Measurements from ENCODE around the gene SLC6A2. TPM values are rescaled to one million over a fixed set of nuclear protein-coding genes. Genes with fewer than 3 reads are reported as not detected.

SLC6A2 gene
- total and polyA plus RNA-seq, 9 of the 15 experiments (the other 6 are each of a cell fraction or from before 2014, with no cell fraction given): not detected

DNA sequence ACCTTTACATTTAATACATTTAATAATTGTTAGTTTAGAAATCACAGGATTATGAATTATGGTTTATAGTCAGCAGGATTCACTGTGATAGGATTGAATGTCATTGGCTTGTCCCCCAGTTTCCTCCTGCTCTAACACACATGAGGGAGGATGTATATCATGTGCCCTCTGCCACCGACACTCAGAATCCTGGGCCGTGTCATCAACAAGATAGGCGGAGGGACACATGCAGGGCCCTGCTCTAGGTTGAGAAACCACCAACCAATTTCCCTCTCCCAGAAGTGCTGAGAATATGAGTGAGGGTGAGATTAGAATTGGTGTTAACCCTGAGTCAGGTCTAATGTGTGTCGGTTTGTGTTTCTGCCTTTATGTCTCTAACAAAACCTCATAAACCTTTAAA, 92.0 kb downstream of the SLC6A2 start:
- BruUV-seq (replicated peaks): no TSS peak
- WGBS (ENCODE audit: insufficient coverage, low coverage, missing lambda C conversion rate): 12% methylated on average over 4 of the region's 4 CpGs
- peaks cover 0 to 27% of the 10 kb centered on the region in 2 experiments; a peak in 3 of 5 replicates for H3K27me3 ChIP-seq (ENCODE audit: control insufficient read depth in 2 of 2, insufficient read depth in 2 of 2, low read length in 2 of 2)
- peaks cover 8% of the 10 kb centered on the region for H3K9me3 ChIP-seq (replicated peaks; ENCODE audit: control insufficient read depth, insufficient read depth, low read depth, low read length)
- H2AFZ ChIP-seq (ENCODE audit: low read depth, low read length): no peak overlapping the region
- no peaks in the 10 kb centered on the region for H3K36me3 ChIP-seq (ENCODE audit: control insufficient read depth, insufficient read depth, low read length)
- no peaks in the 10 kb centered on the region for H4K20me1 ChIP-seq (replicated peaks; ENCODE audit: control insufficient read depth, insufficient read depth, low read length)
- no peaks in the 10 kb centered on the region for H3K9me1 ChIP-seq (ENCODE audit: control insufficient read depth, insufficient read depth, low read length)
- H3K27ac ChIP-seq (ENCODE audit: extremely low read depth, low read depth, low read length): no peak overlapping the region
- ATAC-seq: no peak
- in situ Hi-C loops (cut with MboI): no loop called here
- H3K9ac ChIP-seq (ENCODE audit: insufficient read depth in 1 of 2, low read depth in 2 of 2, low read length in 2 of 2): no peak overlapping the region
- H3K4me2 ChIP-seq (ENCODE audit: insufficient read depth, low read length): no peak overlapping the region
- POLR2A ChIA-PET: no interaction called here
- no peaks in the 10 kb centered on the region for H3K79me2 ChIP-seq (ENCODE audit: control insufficient read depth, insufficient read depth, low read length)
- H3K4me1 ChIP-seq (replicated peaks in 1 of 2; ENCODE audit: control insufficient read depth in 2 of 2, insufficient read depth in 2 of 2, low read length in 2 of 2): peaks cover 0 to 7% of the 10 kb centered on the region in 2 experiments; a peak in 2 of 5 replicates
- intact Hi-C loops (cut with micrococcal nuclease): no loop called here
- CTCF ChIA-PET (ENCODE audit: low intra/inter-chr PET ratio): no interaction called here
- FAIRE-seq: no peak
- no peak overlapping the region for H3K4me3 ChIP-seq
- DNase-seq (ENCODE audit: extremely low read depth in 1 of 4, low spot score in 3 of 4): no peak
- TF ChIP-seq CXXC5 (CRISPR knock-in tag; IDR thresholded peaks at IDR 0.05) (no peak), COPS2 (conservative IDR thresholded peaks at IDR 0.05) (no peak), ESRRA (IDR thresholded peaks at IDR 0.05; ENCODE audit: borderline replicate concordance, low read depth) (no peak), TAL1 (IDR thresholded peaks at IDR 0.05) (no peak), MAZ (CRISPR knock-in tag; conservative IDR thresholded peaks at IDR 0.05 in 1 of 2, IDR thresholded peaks at IDR 0.05 in 1 of 2) (no peak), MIER1 (IDR thresholded peaks at IDR 0.05; ENCODE audit: low read depth) (no peak)
- TF ChIP-seq, protein P1, sequence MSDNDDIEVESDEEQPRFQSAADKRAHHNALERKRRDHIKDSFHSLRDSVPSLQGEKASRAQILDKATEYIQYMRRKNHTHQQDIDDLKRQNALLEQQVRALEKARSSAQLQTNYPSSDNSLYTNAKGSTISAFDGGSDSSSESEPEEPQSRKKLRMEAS (CRISPR knock-in tag; IDR thresholded peaks at IDR 0.05): no peak
- TF ChIP-seq, protein P2, sequence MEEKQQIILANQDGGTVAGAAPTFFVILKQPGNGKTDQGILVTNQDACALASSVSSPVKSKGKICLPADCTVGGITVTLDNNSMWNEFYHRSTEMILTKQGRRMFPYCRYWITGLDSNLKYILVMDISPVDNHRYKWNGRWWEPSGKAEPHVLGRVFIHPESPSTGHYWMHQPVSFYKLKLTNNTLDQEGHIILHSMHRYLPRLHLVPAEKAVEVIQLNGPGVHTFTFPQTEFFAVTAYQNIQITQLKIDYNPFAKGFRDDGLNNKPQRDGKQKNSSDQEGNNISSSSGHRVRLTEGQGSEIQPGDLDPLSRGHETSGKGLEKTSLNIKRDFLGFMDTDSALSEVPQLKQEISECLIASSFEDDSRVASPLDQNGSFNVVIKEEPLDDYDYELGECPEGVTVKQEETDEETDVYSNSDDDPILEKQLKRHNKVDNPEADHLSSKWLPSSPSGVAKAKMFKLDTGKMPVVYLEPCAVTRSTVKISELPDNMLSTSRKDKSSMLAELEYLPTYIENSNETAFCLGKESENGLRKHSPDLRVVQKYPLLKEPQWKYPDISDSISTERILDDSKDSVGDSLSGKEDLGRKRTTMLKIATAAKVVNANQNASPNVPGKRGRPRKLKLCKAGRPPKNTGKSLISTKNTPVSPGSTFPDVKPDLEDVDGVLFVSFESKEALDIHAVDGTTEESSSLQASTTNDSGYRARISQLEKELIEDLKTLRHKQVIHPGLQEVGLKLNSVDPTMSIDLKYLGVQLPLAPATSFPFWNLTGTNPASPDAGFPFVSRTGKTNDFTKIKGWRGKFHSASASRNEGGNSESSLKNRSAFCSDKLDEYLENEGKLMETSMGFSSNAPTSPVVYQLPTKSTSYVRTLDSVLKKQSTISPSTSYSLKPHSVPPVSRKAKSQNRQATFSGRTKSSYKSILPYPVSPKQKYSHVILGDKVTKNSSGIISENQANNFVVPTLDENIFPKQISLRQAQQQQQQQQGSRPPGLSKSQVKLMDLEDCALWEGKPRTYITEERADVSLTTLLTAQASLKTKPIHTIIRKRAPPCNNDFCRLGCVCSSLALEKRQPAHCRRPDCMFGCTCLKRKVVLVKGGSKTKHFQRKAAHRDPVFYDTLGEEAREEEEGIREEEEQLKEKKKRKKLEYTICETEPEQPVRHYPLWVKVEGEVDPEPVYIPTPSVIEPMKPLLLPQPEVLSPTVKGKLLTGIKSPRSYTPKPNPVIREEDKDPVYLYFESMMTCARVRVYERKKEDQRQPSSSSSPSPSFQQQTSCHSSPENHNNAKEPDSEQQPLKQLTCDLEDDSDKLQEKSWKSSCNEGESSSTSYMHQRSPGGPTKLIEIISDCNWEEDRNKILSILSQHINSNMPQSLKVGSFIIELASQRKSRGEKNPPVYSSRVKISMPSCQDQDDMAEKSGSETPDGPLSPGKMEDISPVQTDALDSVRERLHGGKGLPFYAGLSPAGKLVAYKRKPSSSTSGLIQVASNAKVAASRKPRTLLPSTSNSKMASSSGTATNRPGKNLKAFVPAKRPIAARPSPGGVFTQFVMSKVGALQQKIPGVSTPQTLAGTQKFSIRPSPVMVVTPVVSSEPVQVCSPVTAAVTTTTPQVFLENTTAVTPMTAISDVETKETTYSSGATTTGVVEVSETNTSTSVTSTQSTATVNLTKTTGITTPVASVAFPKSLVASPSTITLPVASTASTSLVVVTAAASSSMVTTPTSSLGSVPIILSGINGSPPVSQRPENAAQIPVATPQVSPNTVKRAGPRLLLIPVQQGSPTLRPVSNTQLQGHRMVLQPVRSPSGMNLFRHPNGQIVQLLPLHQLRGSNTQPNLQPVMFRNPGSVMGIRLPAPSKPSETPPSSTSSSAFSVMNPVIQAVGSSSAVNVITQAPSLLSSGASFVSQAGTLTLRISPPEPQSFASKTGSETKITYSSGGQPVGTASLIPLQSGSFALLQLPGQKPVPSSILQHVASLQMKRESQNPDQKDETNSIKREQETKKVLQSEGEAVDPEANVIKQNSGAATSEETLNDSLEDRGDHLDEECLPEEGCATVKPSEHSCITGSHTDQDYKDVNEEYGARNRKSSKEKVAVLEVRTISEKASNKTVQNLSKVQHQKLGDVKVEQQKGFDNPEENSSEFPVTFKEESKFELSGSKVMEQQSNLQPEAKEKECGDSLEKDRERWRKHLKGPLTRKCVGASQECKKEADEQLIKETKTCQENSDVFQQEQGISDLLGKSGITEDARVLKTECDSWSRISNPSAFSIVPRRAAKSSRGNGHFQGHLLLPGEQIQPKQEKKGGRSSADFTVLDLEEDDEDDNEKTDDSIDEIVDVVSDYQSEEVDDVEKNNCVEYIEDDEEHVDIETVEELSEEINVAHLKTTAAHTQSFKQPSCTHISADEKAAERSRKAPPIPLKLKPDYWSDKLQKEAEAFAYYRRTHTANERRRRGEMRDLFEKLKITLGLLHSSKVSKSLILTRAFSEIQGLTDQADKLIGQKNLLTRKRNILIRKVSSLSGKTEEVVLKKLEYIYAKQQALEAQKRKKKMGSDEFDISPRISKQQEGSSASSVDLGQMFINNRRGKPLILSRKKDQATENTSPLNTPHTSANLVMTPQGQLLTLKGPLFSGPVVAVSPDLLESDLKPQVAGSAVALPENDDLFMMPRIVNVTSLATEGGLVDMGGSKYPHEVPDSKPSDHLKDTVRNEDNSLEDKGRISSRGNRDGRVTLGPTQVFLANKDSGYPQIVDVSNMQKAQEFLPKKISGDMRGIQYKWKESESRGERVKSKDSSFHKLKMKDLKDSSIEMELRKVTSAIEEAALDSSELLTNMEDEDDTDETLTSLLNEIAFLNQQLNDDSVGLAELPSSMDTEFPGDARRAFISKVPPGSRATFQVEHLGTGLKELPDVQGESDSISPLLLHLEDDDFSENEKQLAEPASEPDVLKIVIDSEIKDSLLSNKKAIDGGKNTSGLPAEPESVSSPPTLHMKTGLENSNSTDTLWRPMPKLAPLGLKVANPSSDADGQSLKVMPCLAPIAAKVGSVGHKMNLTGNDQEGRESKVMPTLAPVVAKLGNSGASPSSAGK (IDR thresholded peaks at IDR 0.05): no peak
- TF ChIP-seq, protein P3, sequence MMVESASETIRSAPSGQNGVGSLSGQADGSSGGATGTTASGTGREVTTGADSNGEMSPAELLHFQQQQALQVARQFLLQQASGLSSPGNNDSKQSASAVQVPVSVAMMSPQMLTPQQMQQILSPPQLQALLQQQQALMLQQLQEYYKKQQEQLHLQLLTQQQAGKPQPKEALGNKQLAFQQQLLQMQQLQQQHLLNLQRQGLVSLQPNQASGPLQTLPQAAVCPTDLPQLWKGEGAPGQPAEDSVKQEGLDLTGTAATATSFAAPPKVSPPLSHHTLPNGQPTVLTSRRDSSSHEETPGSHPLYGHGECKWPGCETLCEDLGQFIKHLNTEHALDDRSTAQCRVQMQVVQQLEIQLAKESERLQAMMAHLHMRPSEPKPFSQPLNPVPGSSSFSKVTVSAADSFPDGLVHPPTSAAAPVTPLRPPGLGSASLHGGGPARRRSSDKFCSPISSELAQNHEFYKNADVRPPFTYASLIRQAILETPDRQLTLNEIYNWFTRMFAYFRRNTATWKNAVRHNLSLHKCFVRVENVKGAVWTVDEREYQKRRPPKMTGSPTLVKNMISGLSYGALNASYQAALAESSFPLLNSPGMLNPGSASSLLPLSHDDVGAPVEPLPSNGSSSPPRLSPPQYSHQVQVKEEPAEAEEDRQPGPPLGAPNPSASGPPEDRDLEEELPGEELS (CRISPR knock-in tag; IDR thresholded peaks at IDR 0.05; ENCODE audit: borderline replicate concordance): no peak

Data from K562 (cell line).